ENCODE data around the gene MPC1L.

Gene MPC1L

GRCh38 chrX:40653535-40653934 is 30.3 kb downstream of the MPC1L start (continued):
- TF ChIP-seq POU6F1 (CRISPR knock-in tag; IDR thresholded peaks at IDR 0.05; ENCODE audit: borderline replicate concordance, low read depth) (no peak), GLIS3 (CRISPR knock-in tag; IDR thresholded peaks at IDR 0.05) (no peak), ZNF8 (CRISPR knock-in tag; IDR thresholded peaks at IDR 0.05) (no peak), RARB (CRISPR knock-in tag; IDR thresholded peaks at IDR 0.05) (no peak)

- TF ChIP-seq POU6F1 (CRISPR knock-in tag; IDR thresholded peaks at IDR 0.05; ENCODE audit: borderline replicate concordance, low read depth) (no peak), CSRNP3 (CRISPR knock-in tag; IDR thresholded peaks at IDR 0.05) (no peak), OSR1 (CRISPR knock-in tag; IDR thresholded peaks at IDR 0.05) (no peak), ARNTL (CRISPR knock-in tag; IDR thresholded peaks at IDR 0.05; ENCODE audit: borderline replicate concordance, low read depth) (no peak), PATZ1 (CRISPR knock-in tag; IDR thresholded peaks at IDR 0.05; ENCODE audit: borderline replicate concordance) (no peak), CREB5 (CRISPR knock-in tag; IDR thresholded peaks at IDR 0.05; ENCODE audit: low read depth) (no peak), BACH2 (CRISPR knock-in tag; IDR thresholded peaks at IDR 0.05; ENCODE audit: borderline replicate concordance) (no peak), RARB (CRISPR knock-in tag; IDR thresholded peaks at IDR 0.05) (no peak), PPARA (CRISPR knock-in tag; IDR thresholded peaks at IDR 0.05; ENCODE audit: borderline replicate concordance) (no peak), ZC3H10 (CRISPR knock-in tag; IDR thresholded peaks at IDR 0.05) (no peak), ISL1 (CRISPR knock-in tag; IDR thresholded peaks at IDR 0.05) (no peak), GLIS3 (CRISPR knock-in tag; IDR thresholded peaks at IDR 0.05) (no peak), CSDC2 (CRISPR knock-in tag; IDR thresholded peaks at IDR 0.05) (no peak), TOX (CRISPR knock-in tag; IDR thresholded peaks at IDR 0.05; ENCODE audit: borderline replicate concordance) (no peak), TCF4 (CRISPR knock-in tag; IDR thresholded peaks at IDR 0.05; ENCODE audit: borderline replicate concordance) (no peak), TSHZ2 (CRISPR knock-in tag; IDR thresholded peaks at IDR 0.05) (no peak), ZFP30 (CRISPR knock-in tag; IDR thresholded peaks at IDR 0.05) (no peak), ZNF565 (CRISPR knock-in tag; conservative IDR thresholded peaks at IDR 0.05; ENCODE audit: low read depth) (no peak), ZNF8 (CRISPR knock-in tag; IDR thresholded peaks at IDR 0.05) (no peak), SNAI2 (CRISPR knock-in tag; IDR thresholded peaks at IDR 0.05) (no peak)
- ATAC-seq, result no peak
These were observed 37.2 kb downstream of the MPC1L start for GRCh38 chrX:40660381-40660780.

- no peak for ATAC-seq
- TF ChIP-seq CREB5 (CRISPR knock-in tag; IDR thresholded peaks at IDR 0.05; ENCODE audit: low read depth) (no peak), ZNF70 (CRISPR knock-in tag; IDR thresholded peaks at IDR 0.05) (no peak), TOX (CRISPR knock-in tag; IDR thresholded peaks at IDR 0.05; ENCODE audit: borderline replicate concordance) (no peak), ZFP30 (CRISPR knock-in tag; IDR thresholded peaks at IDR 0.05) (no peak), POU6F1 (CRISPR knock-in tag; IDR thresholded peaks at IDR 0.05; ENCODE audit: borderline replicate concordance, low read depth) (no peak), ZNF8 (CRISPR knock-in tag; IDR thresholded peaks at IDR 0.05) (no peak), CSDC2 (CRISPR knock-in tag; IDR thresholded peaks at IDR 0.05) (no peak)
These were observed 38.3 kb downstream of the MPC1L start for GRCh38 chrX:40661489-40661888.
